Lung (tissue), 12 donors: ENCODE results near the gene TMEM121B. TPM values are rescaled to one million over a fixed set of nuclear protein-coding genes. Genes with fewer than 3 reads are reported as not detected.
A peak's percentile ranks its signal among the peaks of the same experiment; 100 is the strongest.

ENCODE experiments used
- ATAC-seq: fragments of 200-7000 bp; cut with Tn5 transposase; one replicate; pipeline ENCODE4 v1.9.1; 2020; ENCODE audit warnings: moderate number of reproducible peaks; ENCODE audit not compliant: insufficient read depth, low FRiP score
- DNase-seq, 3 donors: peaks; one replicate each; pipeline ENCODE4 v3.0.0-alpha.2; 2013 to 2017
- H3K27ac ChIP-seq, 2 donors: one replicate each; pipeline ENCODE4 v1.5.1; 2013; ENCODE audit warnings: mild to moderate bottlenecking in 2 of 2, moderate library complexity in 2 of 2, control low read depth in 1 of 2, inconsistent platforms in 1 of 2, low read depth in 1 of 2, low read length in 1 of 2
- H3K27me3 ChIP-seq, 3 donors: one replicate each; pipeline ENCODE4 v1.5.1; 2013; ENCODE audit warnings: low read length in 2 of 3; ENCODE audit not compliant: control insufficient read depth in 3 of 3, insufficient read depth in 3 of 3
- H3K36me3 ChIP-seq, 4 donors: one replicate each; pipeline ENCODE4 v1.5.1; 2013; ENCODE audit warnings: low read length in 4 of 4, mild to moderate bottlenecking in 1 of 4, moderate library complexity in 1 of 4; ENCODE audit not compliant: control insufficient read depth in 4 of 4, insufficient read depth in 4 of 4
- H3K4me1 ChIP-seq, 5 donors: one replicate each; pipeline ENCODE4 v1.5.1; 2013; ENCODE audit warnings: low read length in 5 of 5, mild to moderate bottlenecking in 2 of 5, moderate library complexity in 1 of 5; ENCODE audit not compliant: control insufficient read depth in 5 of 5, insufficient read depth in 5 of 5
- H3K4me3 ChIP-seq: one replicate; pipeline ENCODE4 v1.5.1; 2013; ENCODE audit warnings: mild to moderate bottlenecking, control low read depth, moderate library complexity
- H3K9ac ChIP-seq, 2 donors: one replicate each; pipeline ENCODE4 v1.5.1; 2013; ENCODE audit warnings: low read length in 2 of 2, control low read depth in 1 of 2; ENCODE audit not compliant: insufficient read depth in 1 of 2
- H3K9me3 ChIP-seq, 4 donors: one replicate each; pipeline ENCODE4 v1.5.1; 2013; ENCODE audit warnings: low read length in 3 of 4, mild to moderate bottlenecking in 1 of 4, moderate library complexity in 1 of 4; ENCODE audit not compliant: control insufficient read depth in 4 of 4, insufficient read depth in 3 of 4
- CTCF ChIP-seq: IDR thresholded peaks from 2 replicates; pipeline ENCODE4 v1.5.1; 2012; ENCODE audit warnings: mild to moderate bottlenecking; ENCODE audit errors: control extremely low read depth, extremely low read depth
- WGBS, 2 donors: extraction: QIAGEN DNeasy Blood & Tissue Kit; methylation state at CpG; one replicate each; pipeline ENCODE4 v1.1.7; 2013; 5-methylcytosine and 5-hydroxymethylcytosine counted together
- polyA plus RNA-seq, 2 donors: library from polyadenylated mRNA; stranded (reverse); fragments of 200-250 nt; gene quantifications; one replicate each; pipeline ENCODE4 v1.2.1, GENCODE V29; 2013
- total RNA-seq, 2 donors: library from RNA; depleted of rRNA in 1 of 2; stranded (reverse); fragments of >200 nt in 1 of 2; gene quantifications; one replicate each; pipeline ENCODE4 v1.2.1, GENCODE V29; 2014 to 2021
- donor health status: control.
- donor health status: control.
- donor health status: Bipolar disorder and iron deficiency.
- donor health status: healthy.
- donor health status: DM: yes; HTN: yes; CAD: no.

Gene TMEM121B
- total and polyA plus RNA-seq, 4 donors: 0.26 to 1.4 (median 0.56) TPM

GRCh38 chr22:17143101-17143500, 21.9 kb upstream of the TMEM121B start:
- no peak for DNase-seq
- ATAC-seq: no peak
- no peaks in the 10 kb centered on the region for H3K27me3 ChIP-seq
- 92 to 93% methylated on average over 9 of the region's 9 CpGs for WGBS, 2 donors
- H3K36me3 ChIP-seq: peaks cover 3 to 49% (median 8%) of the 10 kb centered on the region in 4 donors
- no peak overlapping the region for H3K9ac ChIP-seq
- H3K27ac ChIP-seq: no peak overlapping the region
- H3K4me1 ChIP-seq: peaks cover 0 to 11% (median 0%) of the 10 kb centered on the region in 5 donors
- no peak overlapping the region for H3K4me3 ChIP-seq
- no peak for TF ChIP-seq CTCF
- no peaks in the 10 kb centered on the region for H3K9me3 ChIP-seq

GRCh38 chr22:17140826-17141766, 19.9 kb upstream of the TMEM121B start:
- H3K27me3 ChIP-seq: no peaks in the 10 kb centered on the region
- H3K9me3 ChIP-seq: no peaks in the 10 kb centered on the region
- peak overlapping the region in 1 of 2 donors; percentile 28 for H3K27ac ChIP-seq
- peaks cover 0 to 11% (median 0%) of the 10 kb centered on the region in 5 donors for H3K4me1 ChIP-seq
- WGBS, 2 donors: 94% methylated on average over 9 of the region's 9 CpGs
- peaks cover 7 to 54% (median 9%) of the 10 kb centered on the region in 4 donors for H3K36me3 ChIP-seq
- no peak for DNase-seq
- no peak for TF ChIP-seq CTCF
- no peak overlapping the region for H3K4me3 ChIP-seq
- no peak overlapping the region for H3K9ac ChIP-seq
- ATAC-seq: no peak

- no peaks in the 10 kb centered on the region for H3K9me3 ChIP-seq
- peak overlapping the region in 1 of 2 donors; percentile 45 for H3K27ac ChIP-seq
- H3K4me1 ChIP-seq: peaks cover 0 to 11% (median 0%) of the 10 kb centered on the region in 5 donors
- no peak overlapping the region for H3K9ac ChIP-seq
- no peak for TF ChIP-seq CTCF
- H3K27me3 ChIP-seq: no peaks in the 10 kb centered on the region
- no peak for DNase-seq
- WGBS, 2 donors: 88 to 94% methylated on average over 8 of the region's 8 CpGs
- ATAC-seq: no peak
- peaks cover 7 to 55% (median 9%) of the 10 kb centered on the region in 4 donors for H3K36me3 ChIP-seq
- no peak overlapping the region for H3K4me3 ChIP-seq
Measured at GRCh38 chr22:17140022-17140421, 18.9 kb upstream of the TMEM121B start.
